ENCODE results near the gene BCAS1.

Gene BCAS1

GRCh38 chr20:53914091-53914780, 156.2 kb downstream of the BCAS1 start:
- TF ChIP-seq CTCF (IDR thresholded peaks at IDR 0.05; ENCODE audit: low read depth, low read length, missing control alignments), result no peak
- DNase-seq (ENCODE audit: low read depth), result no peak
- peak overlapping the region; percentile 63; the same call in 1 of the 2 replicates for H3K4me3 ChIP-seq (ENCODE audit: low read depth, low read length)

- no peak for DNase-seq (ENCODE audit: low read depth)
- no peak for TF ChIP-seq CTCF (IDR thresholded peaks at IDR 0.05; ENCODE audit: low read depth, low read length, missing control alignments)
- H3K4me3 ChIP-seq (ENCODE audit: low read depth, low read length), result no peak overlapping the region
Observed at GRCh38 chr20:53911301-53911700, 159.1 kb downstream of the BCAS1 start.

DNA sequence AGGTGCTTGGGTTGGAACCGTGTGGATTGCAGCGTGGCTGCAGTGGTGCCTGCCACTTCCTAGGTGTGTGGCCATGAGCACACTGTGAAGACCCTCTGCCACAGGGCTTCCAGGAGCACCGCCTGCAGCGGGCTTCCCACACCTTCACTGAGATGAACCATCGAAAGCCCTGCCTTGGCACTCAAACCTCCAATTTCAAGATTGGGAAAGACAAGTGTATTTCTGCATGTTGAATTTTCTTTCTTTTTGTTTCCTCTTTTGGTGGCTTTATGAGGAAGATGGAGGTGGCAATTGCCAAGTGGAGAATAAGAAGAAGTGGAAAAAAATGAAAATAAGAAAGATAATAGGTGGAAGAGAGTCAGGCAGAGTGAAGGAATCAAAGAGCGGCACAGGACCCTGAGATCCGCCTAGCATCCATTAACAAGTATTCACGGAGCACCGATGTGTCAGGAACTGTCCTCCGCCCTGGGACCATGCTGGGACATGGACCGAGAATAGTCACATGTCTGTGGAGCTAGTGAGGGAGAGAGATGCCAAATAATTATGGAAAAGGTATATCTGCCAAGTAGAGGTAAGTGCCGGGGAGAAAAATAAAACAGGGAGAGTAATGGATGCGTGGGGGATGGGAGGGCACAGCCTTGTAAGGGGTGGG, 159.9 kb downstream of the BCAS1 start:
- TF ChIP-seq CTCF (IDR thresholded peaks at IDR 0.05; ENCODE audit: low read depth, low read length, missing control alignments), result no peak
- DNase-seq (ENCODE audit: low read depth), result no peak

GRCh38 chr20:53907968-53908751, 162.2 kb downstream of the BCAS1 start:
- H3K4me3 ChIP-seq (ENCODE audit: low read depth, low read length), result peak overlapping the region; percentile 11; the same call in 1 of the 2 replicates
- no peak for TF ChIP-seq CTCF (IDR thresholded peaks at IDR 0.05; ENCODE audit: low read depth, low read length, missing control alignments)
- no peak for DNase-seq (ENCODE audit: low read depth)

More for the DNA sequence above, 159.9 kb downstream of the BCAS1 start:
- H3K4me3 ChIP-seq (ENCODE audit: low read depth, low read length), result no peak overlapping the region

GRCh38 chr20:53905820-53906191, 164.6 kb downstream of the BCAS1 start:
- DNase-seq (ENCODE audit: low read depth), result no peak
- H3K4me3 ChIP-seq (ENCODE audit: low read depth, low read length), result peak overlapping the region; percentile 35
- TF ChIP-seq CTCF (IDR thresholded peaks at IDR 0.05; ENCODE audit: low read depth, low read length, missing control alignments), result no peak

DNA sequence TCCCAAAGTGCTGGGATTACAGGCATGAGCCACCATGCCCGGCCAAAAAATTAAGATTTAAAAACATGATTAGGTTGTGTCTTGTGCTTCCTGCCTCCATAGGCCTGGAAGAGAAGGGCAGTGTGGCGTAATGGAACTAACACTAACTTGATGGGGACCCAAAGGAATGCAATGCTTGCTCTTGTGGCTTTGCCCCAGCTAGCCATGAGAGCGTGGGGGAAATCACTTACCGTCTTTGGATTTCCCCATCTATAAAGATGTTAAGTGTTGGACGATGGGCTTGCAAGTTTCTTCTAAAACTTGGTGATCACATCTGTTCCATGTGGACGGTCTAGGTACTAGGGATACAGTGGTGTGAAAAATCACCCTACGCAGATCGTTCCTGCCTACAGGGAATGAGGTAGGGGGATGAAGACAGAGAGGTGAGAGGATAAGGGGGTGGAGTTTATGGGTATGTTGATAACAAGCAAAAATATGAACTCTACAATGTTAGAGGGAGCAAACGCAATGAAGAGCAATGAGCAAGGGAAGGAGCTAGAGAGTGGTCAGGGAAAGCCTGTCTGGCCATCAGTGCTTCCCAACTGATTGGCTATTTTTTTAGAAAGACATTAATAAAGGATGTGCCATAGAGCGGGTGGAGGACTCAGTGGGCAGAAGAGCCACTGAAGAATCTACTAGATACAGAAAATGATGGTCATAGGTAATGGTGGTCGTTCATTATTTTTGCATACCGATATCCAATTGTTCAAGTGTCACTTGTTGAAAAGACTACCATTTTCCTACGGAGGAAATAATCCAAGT, 165.2 kb downstream of the BCAS1 start:
- peak overlapping the region; percentile 35; the same call in 1 of the 2 replicates for H3K4me3 ChIP-seq (ENCODE audit: low read depth, low read length)
- no peak for TF ChIP-seq CTCF (IDR thresholded peaks at IDR 0.05; ENCODE audit: low read depth, low read length, missing control alignments)
- DNase-seq (ENCODE audit: low read depth), result no peak
